ENCODE results near the gene GRP.

The GRP gene

DNA sequence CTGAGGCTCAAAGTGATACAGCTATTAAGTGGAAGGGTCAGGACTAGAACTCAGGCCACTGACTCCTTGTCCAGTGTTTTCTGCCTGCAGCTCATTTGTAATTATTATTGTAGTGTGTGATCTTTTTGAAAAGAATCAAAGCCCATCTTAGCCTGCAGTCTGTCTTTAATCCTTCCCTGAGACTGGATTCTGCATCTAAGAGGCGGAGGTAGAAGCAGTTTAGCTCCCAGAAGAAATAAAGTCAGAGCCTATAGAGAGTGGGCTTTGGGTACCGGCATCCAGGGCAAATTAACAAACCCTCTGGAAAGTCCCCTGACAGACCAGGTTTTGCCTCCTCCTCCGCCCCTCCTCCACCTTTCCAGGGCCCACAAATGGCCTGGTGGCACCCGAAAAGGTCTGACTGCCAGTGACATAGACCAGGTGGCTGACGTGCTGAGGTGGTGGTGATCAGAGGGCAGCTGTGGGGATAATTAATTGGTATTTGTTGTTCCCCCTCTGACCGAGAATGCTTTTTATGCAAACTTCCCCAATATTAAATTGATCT is 55.5 kb downstream of the GRP start:
- no peak for TF ChIP-seq CTCF (IDR thresholded peaks at IDR 0.05; ENCODE audit: low read depth, low read length)
- Histone ChIP-seq H3K4me1 (no peaks in the 10 kb centered on the region), H3K4me3 (ENCODE audit: low read depth, low read length) (no peak overlapping the region), H3K36me3 (no peaks in the 10 kb centered on the region), H3K9me3 (no peaks in the 10 kb centered on the region), H3K27me3 (peaks cover 77% of the 10 kb centered on the region)
- DNase-seq, result no peak

GRCh38 chr18:59276047-59276446 is 56.1 kb downstream of the GRP start:
- no peak overlapping the region for H3K4me3 ChIP-seq (ENCODE audit: low read depth, low read length)
- H3K4me1 ChIP-seq, result no peaks in the 10 kb centered on the region
- H3K27me3 ChIP-seq, result peaks cover 72% of the 10 kb centered on the region
- TF ChIP-seq CTCF (IDR thresholded peaks at IDR 0.05; ENCODE audit: low read depth, low read length), result no peak
- H3K36me3 ChIP-seq, result no peaks in the 10 kb centered on the region
- no peaks in the 10 kb centered on the region for H3K9me3 ChIP-seq
- no peak for DNase-seq

GRCh38 chr18:59278793-59279192 is 58.8 kb downstream of the GRP start:
- no peak for DNase-seq
- no peak for TF ChIP-seq CTCF (IDR thresholded peaks at IDR 0.05; ENCODE audit: low read depth, low read length)
- Histone ChIP-seq H3K4me3 (ENCODE audit: low read depth, low read length) (no peak overlapping the region), H3K4me1 (no peaks in the 10 kb centered on the region), H3K36me3 (no peaks in the 10 kb centered on the region), H3K27me3 (peaks cover 72% of the 10 kb centered on the region), H3K9me3 (no peaks in the 10 kb centered on the region)

- no peak overlapping the region for H3K4me3 ChIP-seq (ENCODE audit: low read depth, low read length)
- peaks cover 72% of the 10 kb centered on the region for H3K27me3 ChIP-seq
- no peak for DNase-seq
- no peak for TF ChIP-seq CTCF (IDR thresholded peaks at IDR 0.05; ENCODE audit: low read depth, low read length)
- no peaks in the 10 kb centered on the region for H3K36me3 ChIP-seq
- no peaks in the 10 kb centered on the region for H3K9me3 ChIP-seq
- H3K4me1 ChIP-seq, result no peaks in the 10 kb centered on the region
Measured at GRCh38 chr18:59279193-59279592, 59.2 kb downstream of the GRP start.

DNA sequence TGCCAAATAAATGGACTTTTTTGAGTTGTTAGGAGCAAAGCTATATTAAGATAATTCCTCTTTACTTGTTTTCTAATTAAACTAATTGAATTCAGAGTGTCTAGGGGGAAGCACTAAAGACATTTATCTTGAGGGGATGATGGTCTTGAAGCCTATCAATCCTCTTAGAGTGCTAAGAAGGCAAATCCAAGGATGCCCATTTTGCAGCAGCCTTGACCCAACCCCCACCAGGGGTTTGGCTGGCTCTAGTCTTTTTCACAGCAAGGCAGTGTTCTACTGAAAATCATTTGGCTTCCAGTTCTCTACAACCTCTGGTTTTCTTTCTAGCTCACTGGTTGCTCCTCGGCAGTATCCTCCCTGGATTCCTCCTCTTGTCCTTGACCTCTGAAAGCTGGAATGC is 59.8 kb downstream of the GRP start:
- H3K4me1 ChIP-seq, result no peaks in the 10 kb centered on the region
- H3K27me3 ChIP-seq, result peaks cover 70% of the 10 kb centered on the region
- H3K4me3 ChIP-seq (ENCODE audit: low read depth, low read length), result no peak overlapping the region
- DNase-seq, result no peak
- no peaks in the 10 kb centered on the region for H3K36me3 ChIP-seq
- no peaks in the 10 kb centered on the region for H3K9me3 ChIP-seq
- no peak for TF ChIP-seq CTCF (IDR thresholded peaks at IDR 0.05; ENCODE audit: low read depth, low read length)

All from BE2C (cell line).